ENCODE measurements around the gene ADCY4. TPM values are rescaled to one million over a fixed set of nuclear protein-coding genes. Genes with fewer than 3 reads are reported as not detected.

Gene ADCY4
- total and polyA plus RNA-seq, 2 of the 8 experiments (the other 6 are each of a cell fraction or from before 2014, with no cell fraction given), result 0.27 to 0.35 TPM

- Histone ChIP-seq H3K23me2 (ENCODE audit: low read depth, low read length) (peaks cover 16% of the 10 kb centered on the region), H3K9ac (replicated peaks in 1 of 4; ENCODE audit: extremely low read depth in 1 of 4, low read depth in 3 of 4, low read length in 3 of 4) (no peak overlapping the region), H3K4me2 (ENCODE audit: insufficient read depth in 1 of 2, low read depth in 2 of 2, low read length in 2 of 2) (peak overlapping the region; percentile 74 to 76), H3K79me2 (ENCODE audit: control insufficient read depth in 1 of 2, insufficient read depth in 2 of 2, low read length in 2 of 2) (no peaks in the 10 kb centered on the region), H4K20me1 (replicated peaks in 1 of 2; ENCODE audit: control insufficient read depth in 1 of 2, insufficient read depth in 2 of 2, low read length in 2 of 2) (no peaks in the 10 kb centered on the region), H3K4ac (replicated peaks; ENCODE audit: insufficient read length, low read depth, low read length) (no peak overlapping the region), H3K4me3 (ENCODE audit: extremely low read depth in 1 of 4, insufficient read depth in 2 of 4, low read depth in 3 of 4, low read length in 4 of 4) (peak overlapping the region; percentile 48 to 100 (median 75); a peak in 7 of 8 replicates), H3K27ac (ENCODE audit: low read depth, low read length) (no peak overlapping the region), H2BK120ac (replicated peaks; ENCODE audit: low read depth, low read length) (no peak overlapping the region), H3K56ac (replicated peaks; ENCODE audit: insufficient read length, low read depth, low read length) (no peak overlapping the region), H3K79me1 (ENCODE audit: low read depth, low read length) (no peaks in the 10 kb centered on the region; the same call in 1 of the 2 replicates), H2BK20ac (ENCODE audit: low read length) (no peak overlapping the region), H2AK5ac (ENCODE audit: low read depth, low read length) (no peak overlapping the region), H4K8ac (ENCODE audit: extremely low read depth, insufficient read depth, low read length) (no peak overlapping the region), H4K5ac (ENCODE audit: insufficient read length, low read depth, low read length) (no peak overlapping the region), H2BK5ac (ENCODE audit: low read depth, low read length) (no peak overlapping the region), H3K23ac (ENCODE audit: insufficient read length) (no peak overlapping the region), H3K18ac (ENCODE audit: extremely low read depth, low read length) (no peak overlapping the region; the same call in 1 of the 2 replicates), H2BK12ac (ENCODE audit: low read depth, low read length) (no peak overlapping the region), H2AFZ (ENCODE audit: low read length) (no peak overlapping the region), H3K14ac (ENCODE audit: insufficient read length) (no peak overlapping the region), H3K4me1 (replicated peaks in 1 of 4; ENCODE audit: control insufficient read depth in 3 of 4, insufficient read depth in 4 of 4, low read length in 3 of 4) (peaks cover 0 to 10% (median 6%) of the 10 kb centered on the region in 4 experiments; a peak in 5 of 7 replicates), H3K36me3 (ENCODE audit: control insufficient read depth in 2 of 4, insufficient read depth in 4 of 4, low read length in 3 of 4) (no peaks in the 10 kb centered on the region), H4K91ac (replicated peaks; ENCODE audit: insufficient read length, low read length) (no peak overlapping the region), H2BK15ac (ENCODE audit: low read length) (no peak overlapping the region), H3K9me3 (ENCODE audit: insufficient read depth in 2 of 2, low read depth in 1 of 2, low read length in 1 of 2) (no peaks in the 10 kb centered on the region), H3K27me3 (replicated peaks in 1 of 4; ENCODE audit: control insufficient read depth in 3 of 4, extremely low read depth in 1 of 4, insufficient read depth in 3 of 4, low read length in 3 of 4) (peaks cover 0 to 8% (median 2%) of the 10 kb centered on the region in 4 experiments; a peak in 4 of 7 replicates)
- POLR2A ChIA-PET (ENCODE audit: partially characterized antibody), result interaction anchor here (0.6 to 2.3 kb wide), 13 partner anchors 21 to 90 kb away, joined by 3 to 14 read pairs (median 4); partner anchors contain the start of genes ADCY4, CBLN3, KHNYN and NYNRIN
- DNase-seq (ENCODE audit: low read depth in 1 of 2, low spot score in 2 of 2), result peak; percentile 86 to 87
- 2% methylated on average over 27 of the region's 28 CpGs; no CpG with 5 or more reads in 1 of the 2 experiments for WGBS, 2 experiments (ENCODE audit: extremely low coverage in 1 of 2, insufficient coverage in 1 of 2, insufficient read length in 1 of 2, insufficient replicate concordance in 2 of 2, low coverage in 1 of 2, low lambda C conversion rate in 2 of 2, missing lambda C conversion rate in 1 of 2)
- CTCF ChIA-PET (ENCODE audit: partially characterized antibody), result interaction anchor here (0.6 to 2.3 kb wide), 35 partner anchors 10 to 1443 kb away, joined by 3 to 94 read pairs (median 10); partner anchors contain the start of genes ADCY4, CBLN3, KHNYN and RIPK3
- peak; percentile 68 for FAIRE-seq
- peak; percentile 28; the same call in 1 of the 2 replicates for TF ChIP-seq GABPA (IDR thresholded peaks at IDR 0.05; ENCODE audit: borderline replicate concordance, insufficient read depth, low read length)
- TF ChIP-seq CTCF (IDR thresholded peaks at IDR 0.05; ENCODE audit: control extremely low read depth in 1 of 3, insufficient read depth in 1 of 3, low read depth in 1 of 3, low read length in 3 of 3), result peak; percentile 84 to 99 (median 97)
- no peak for TF ChIP-seq CBX5 (IDR thresholded peaks at IDR 0.05; ENCODE audit: low read depth, low read length)
- no peak for TF ChIP-seq MAFK (IDR thresholded peaks at IDR 0.05; ENCODE audit: low read depth, low read length)
- no peak for TF ChIP-seq NANOG (IDR thresholded peaks at IDR 0.05; ENCODE audit: insufficient read depth, low read depth, low read length, poor library complexity, severe bottlenecking)
- TF ChIP-seq HDAC6 (IDR thresholded peaks at IDR 0.05; ENCODE audit: low read depth, low read length), result no peak
- no peak for TF ChIP-seq JUN (IDR thresholded peaks at IDR 0.05; ENCODE audit: low read depth, low read length)
- TF ChIP-seq TAF7 (optimal IDR thresholded peaks at IDR 0.05; ENCODE audit: borderline replicate concordance, low read depth, low read length), result peak; percentile 63
Measured at GRCh38 chr14:24365600-24366412, 30.9 kb upstream of the ADCY4 start.
